Fibroblast of skin of abdomen (primary cell): Measurements from ENCODE around the gene CATSPERE.
A peak's percentile ranks its signal among the peaks of the same experiment; 100 is the strongest.
"Not testable (repeated sequence)": the region's sequence is repeated elsewhere in the genome, so short reads cannot be mapped to it uniquely, and the experiment has no call there.

ENCODE experiments used
- DNase-seq: peaks from one replicate; pipeline ENCODE4 v3.0.0-alpha.2; 2013

CATSPERE gene

GRCh38 chr1:244449936-244450508, 11.1 kb upstream of the CATSPERE start:
- no peak for DNase-seq

DNA sequence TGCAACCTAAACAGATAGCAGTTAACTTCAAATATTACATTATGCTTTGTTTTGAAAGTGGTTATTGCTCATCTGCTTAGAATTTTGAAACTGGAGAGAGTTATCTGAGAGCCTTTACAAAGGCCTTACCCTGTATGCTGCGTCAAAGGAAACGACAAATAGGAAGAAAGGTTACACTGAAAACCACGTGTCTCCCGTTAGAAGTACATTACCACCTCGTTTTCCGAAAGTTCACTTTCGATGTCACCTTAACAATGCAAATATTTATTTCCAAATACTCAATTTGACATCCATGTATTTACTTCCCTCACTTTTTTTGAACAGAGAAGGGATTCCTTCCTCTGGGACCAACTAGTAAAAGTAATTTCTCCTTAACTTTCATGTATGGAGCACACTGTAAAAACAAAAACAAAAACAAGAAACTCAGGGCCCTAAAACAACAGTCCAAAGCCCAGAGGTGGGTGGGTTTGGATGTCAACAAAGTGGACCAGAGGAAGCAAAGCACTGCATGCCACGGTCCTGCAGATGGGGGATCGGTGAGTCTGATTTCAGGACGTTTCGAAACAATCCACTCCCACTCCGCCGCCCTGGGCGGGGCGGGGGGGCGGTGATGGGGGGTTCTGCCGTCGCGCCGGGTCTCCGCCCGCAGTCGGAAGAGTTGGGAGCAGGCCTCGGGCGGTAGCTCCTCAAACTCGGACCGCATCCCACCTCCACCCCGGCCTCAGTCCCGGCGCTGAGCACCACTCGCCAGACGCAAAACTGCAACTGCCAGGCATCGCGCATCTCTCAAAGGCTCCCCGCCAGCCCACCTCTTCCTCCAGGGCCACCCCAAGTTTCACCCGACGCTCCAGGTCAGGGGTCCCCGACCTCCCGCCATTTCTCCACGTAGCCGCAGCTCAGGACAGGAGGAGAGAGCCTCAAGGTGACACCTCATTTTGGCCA, 10.2 kb upstream of the CATSPERE start:
- DNase-seq, result peak; percentile 58

GRCh38 chr1:244451539-244451950, 9.5 kb upstream of the CATSPERE start, which contains the start of gene ADSS2:
Gene ADSS2 (minus strand): TSS chr1:244451909. CDS start chr1:244451817, 92 bp downstream.
- DNase-seq, result no peak

DNA sequence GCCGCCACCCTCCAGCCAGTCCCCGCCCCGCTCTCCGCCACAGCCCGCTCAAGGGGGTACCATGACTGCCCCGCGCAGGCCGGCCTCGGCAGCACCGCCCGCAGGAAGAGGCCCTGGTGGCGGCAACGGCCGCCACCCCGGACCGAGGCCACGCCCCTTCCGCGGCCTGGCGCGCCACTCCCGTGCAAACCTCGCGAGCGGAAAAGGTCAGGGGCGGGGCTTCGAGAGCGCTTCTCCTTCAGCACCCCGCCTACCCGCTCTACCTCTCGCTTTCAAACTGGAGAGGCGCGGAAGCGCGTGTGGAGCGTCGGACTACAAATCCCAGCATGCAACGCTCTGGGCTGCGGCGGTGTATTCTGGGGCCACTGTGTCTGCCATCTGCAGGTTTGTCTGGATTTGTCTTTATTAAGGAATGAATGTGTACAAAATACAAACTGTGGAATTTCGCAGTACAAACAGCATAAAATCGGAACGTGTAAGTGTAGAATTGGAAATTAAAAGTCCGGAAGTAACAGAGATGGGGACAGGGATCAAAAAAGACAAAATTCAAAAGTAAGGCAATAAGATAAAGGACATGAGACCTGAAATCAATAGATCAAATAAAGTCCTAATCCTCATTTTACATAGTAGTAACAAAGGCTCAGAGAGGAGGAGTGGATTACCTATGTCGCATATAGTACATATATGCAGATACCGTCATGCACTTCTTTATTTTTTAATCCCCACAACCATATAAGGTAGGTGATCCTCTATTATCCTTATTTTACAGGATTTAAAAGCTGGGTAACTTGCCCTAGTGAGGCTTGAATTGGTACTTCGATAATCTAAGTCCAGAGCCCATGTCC, 8.9 kb upstream of the CATSPERE start:
- DNase-seq, result peak; percentile 100

GRCh38 chr1:244454412-244454811, 6.7 kb upstream of the CATSPERE start:
- DNase-seq, result no peak

DNA sequence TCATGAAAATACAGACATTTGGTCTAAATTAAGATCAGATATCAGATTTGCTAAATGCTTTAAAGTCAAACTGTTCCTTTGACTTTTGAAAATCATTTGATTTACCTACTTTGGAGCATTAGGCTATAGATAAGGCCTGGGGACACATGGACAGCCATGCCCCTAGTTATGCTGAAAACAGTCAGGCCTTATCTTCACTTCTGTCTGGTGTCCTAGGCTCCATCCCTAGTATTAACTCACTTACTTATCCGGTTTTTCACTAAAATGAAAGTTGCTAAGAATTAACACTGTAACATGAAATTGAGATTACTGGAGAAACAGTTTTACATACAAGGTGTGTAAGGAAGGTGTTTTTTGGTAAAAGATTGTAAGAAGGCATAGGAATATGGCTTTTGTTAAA, 4.5 kb upstream of the CATSPERE start:
- DNase-seq, result no peak

DNA sequence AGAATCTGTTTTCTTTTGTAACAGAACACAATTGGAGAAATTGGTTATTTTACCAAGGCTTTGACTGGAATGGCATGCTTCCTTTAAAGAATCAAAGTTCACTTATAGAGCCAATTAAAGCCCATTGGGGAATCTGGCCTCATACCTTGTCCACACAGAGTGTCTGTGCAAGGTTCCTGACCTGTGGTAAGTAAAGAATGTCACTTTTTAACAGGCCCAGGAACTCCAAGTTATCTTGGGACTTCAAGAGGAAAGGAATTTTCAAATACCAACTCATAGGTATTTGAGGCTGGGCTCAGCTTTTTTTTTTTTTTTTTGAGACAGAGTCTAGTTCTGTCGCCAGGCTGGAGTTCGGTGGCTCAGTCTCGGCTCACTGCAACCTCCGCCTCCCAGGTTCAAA, 2.3 kb upstream of the CATSPERE start:
- DNase-seq, result no peak

DNA sequence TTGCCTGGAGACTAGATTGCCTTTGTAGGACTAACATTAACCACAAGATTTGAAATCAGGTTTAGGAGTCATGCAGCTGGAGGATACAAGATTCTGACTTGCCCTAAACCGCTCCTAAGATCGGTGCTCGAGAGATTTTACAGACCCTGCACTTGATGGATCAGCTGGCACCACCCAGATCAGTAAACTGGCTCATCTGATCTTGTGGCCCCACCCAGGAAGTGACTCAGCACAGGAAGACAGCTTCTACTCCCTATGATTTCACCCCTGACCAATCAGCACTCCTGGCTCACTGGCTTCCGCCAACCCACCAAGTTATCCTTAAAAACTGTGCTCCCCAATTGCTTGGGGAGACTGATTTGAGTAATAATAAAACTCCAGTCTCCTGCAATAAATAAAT, 876 bp upstream of the CATSPERE start:
- DNase-seq, result no peak

DNA sequence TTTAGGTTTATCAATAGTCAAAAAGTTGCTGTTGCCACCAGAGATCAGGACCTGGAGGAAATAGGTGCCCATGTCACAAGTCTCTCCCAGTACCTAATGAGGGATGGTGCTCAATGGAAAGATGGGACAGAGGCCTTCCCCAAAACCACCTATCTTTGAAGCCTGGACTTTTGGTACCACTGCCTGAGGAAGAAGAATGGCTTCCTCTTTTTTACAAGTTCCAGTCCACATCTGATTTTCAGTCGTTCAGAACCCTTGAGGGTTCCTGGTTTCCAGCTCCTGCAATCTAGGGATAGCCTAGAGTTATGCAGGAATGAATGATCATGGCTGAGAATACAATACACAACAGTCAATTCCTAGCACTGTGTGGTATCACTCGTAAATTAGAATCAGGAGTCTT, 5.7 kb downstream of the CATSPERE start:
- no peak for DNase-seq

- DNase-seq, result no peak
These were observed 12.1 kb downstream of the CATSPERE start for GRCh38 chr1:244473059-244473605.

- not testable (repeated sequence) for DNase-seq
These were observed 23.9 kb downstream of the CATSPERE start for GRCh38 chr1:244484971-244485370.

- DNase-seq, result no peak
These were observed 33.6 kb downstream of the CATSPERE start for GRCh38 chr1:244494653-244495052.

DNA sequence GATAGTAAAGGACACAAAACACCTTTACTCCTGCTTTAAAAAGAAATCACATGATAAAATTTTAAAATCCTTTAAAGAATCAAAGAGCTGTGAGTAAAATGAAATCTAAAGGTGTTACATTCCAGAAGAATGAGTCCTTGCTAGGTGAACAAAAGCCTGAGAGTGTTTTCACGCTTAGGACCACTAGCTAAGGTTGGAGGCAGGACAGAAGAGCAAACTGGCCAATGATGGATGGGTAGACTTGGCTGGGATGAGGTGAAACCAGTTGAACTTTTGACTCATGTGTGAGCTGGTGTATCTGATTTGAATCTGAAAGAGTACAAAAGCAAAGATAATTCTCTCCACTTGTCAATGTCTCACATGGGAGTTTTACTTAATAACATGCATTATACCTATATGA, 35.1 kb downstream of the CATSPERE start:
- DNase-seq, result no peak

- no peak for DNase-seq
These were observed 36.7 kb downstream of the CATSPERE start for GRCh38 chr1:244497805-244498204.

DNA sequence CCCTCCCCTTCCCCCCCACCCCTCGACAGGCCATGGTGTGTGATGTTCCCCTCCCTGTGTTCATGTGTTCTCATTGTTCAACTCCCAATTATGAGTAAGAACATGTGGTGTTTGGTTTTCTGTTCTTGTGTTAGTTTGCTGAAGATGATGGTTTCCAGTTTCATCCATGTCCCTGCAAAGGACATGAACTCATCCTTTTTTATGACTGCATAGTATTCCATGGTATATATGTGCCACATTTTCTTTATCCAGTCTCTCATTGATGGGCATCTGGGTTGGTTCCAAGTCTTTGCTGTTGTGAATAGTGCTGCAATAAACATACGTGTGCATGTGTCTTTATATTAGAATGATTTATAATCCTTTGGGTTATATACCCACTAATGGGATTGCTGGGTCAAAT, 38.4 kb downstream of the CATSPERE start:
- DNase-seq, result not testable (repeated sequence)

DNA sequence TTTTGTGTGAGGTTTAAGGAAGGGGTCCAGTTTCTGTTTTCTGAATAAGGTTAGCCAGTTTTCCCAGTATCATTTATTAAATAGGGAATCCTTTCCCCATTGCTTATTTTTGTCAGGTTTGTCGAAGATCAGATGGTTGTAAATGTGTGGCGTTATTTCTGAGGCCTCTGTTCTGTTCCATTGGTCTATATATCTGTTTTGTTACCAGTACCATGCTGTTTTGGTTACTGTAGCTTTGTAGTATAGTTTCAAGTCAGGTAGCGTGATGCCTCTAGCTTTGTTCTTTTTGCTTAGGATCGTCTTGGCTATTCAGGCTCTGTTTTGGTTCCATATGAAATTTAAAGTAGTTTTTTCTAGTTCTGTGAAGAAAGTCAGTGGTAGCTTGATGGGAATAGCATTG, 39.4 kb downstream of the CATSPERE start:
- not testable (repeated sequence) for DNase-seq

GRCh38 chr1:244502630-244503029, 41.6 kb downstream of the CATSPERE start:
- DNase-seq, result no peak

- no peak for DNase-seq
These were observed 52.4 kb downstream of the CATSPERE start for GRCh38 chr1:244513493-244513892.

DNA sequence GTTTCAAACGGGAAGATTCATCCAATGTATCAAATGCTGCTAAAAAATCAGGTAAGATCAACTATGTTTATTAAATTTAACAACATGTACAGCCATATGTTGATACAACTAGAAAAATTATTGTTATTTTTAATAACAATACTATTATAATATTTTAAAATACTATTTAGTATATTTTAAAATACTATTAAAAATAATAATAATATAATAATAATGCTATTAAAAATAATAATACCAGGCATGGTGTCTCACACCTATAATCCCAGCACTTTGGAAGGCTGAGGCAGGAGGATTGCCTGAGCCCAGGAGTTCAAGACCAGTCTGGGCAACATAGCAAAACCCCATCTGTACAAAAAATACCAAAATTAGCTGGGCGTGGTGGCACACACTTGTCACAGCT, 54.6 kb downstream of the CATSPERE start:
- DNase-seq, result no peak

DNA sequence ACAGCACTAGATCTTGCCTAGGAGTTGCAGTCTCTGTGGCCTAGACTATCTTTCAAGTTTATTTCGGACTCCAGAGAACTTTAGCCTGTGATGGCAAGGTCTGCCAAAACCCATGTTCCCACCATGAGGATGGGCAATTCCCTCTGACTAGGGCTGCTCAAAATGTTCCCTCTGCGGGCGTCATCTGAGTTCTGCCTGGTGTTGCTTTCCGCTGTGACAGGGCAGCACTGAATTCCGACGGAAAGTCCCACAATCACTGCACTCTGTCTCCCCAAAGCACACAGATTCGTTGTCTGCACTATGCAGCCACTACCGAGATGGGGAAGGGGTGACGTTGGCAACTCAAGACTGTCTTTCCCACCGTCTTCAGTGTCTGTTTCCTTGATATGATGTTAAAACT, 75.2 kb downstream of the CATSPERE start:
- no peak for DNase-seq

DNA sequence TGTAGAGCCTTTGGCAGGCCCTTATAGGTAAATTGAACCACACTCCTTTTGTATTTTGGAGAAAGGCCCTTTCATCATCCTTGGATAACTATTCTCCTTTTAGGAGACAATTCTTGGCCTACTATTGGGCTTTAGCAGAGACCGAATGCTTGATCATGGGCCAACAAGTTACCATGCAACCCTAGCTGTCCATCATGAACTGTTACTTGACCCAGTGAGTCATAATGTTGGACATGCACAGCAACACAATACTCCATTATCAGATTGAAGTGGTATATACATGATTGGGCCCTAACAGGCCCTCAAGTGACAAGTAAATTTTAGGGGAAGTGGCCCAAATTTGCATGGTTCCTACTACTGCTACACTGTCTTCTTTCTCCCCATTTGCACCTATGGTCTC, 84.4 kb downstream of the CATSPERE start:
- DNase-seq, result no peak

DNA sequence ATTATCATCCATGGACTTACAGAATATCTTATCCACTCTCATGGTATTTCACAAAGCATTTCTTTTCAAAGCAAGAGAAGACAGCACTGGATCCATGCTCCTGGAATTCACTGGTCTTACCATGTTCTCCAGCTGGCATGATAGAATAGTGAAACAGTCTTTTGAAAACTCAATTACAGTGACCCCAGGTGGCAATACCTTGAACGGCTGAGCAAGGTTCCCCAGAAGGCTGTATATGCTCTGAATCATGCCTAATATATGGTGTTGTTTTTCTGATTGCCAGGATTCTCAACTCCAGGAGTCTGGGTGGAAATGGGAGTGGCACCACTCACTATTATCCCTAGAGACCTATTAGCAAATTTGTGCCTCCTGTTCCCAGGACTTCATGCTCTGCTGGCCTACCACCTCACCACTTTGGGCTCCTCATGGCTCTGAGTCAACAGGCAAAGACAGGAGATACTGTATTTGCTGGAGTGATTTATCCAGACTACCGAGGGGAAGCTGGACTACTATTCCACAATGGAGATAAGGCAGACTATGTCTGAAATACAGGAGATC, 87.6 kb downstream of the CATSPERE start:
- no peak for DNase-seq
